Bone marrow (tissue), 2 donors: ENCODE measurements around the gene TMEM259.

Experiments
- DNase-seq, 2 donors: peaks; one replicate each; lab custom pipeline; 2025; lab: John Stamatoyannopoulos, UW

Gene TMEM259

GRCh38 chr19:960601-960938, 60.4 kb downstream of the TMEM259 start:
- no peak for DNase-seq

GRCh38 chr19:960020-960419, 60.9 kb downstream of the TMEM259 start:
- DNase-seq: no peak
